Gastroesophageal sphincter (tissue), 3 donors: Measurements from ENCODE around the gene TSPAN10.

Source experiments
- CTCF ChIP-seq, 4 experiments: fragments of 200-600 bp in 2 of 4; fragments of 450-650 bp in 2 of 4; sonication (generic) in 1 of 4; IDR thresholded peaks; one replicate each; pipeline ENCODE4 v1.5.1; 2017 to 2019; ENCODE audit warnings: antibody characterized with exemption in 4 of 4, mild to moderate bottlenecking in 2 of 4, moderate library complexity in 2 of 4
- EP300 ChIP-seq: sonication (generic); formaldehyde crosslinking; IDR thresholded peaks from one replicate; pipeline ENCODE4 v1.6.1; 2017; ENCODE audit warnings: antibody characterized with exemption, mild to moderate bottlenecking
- POLR2A ChIP-seq, 2 donors: fragments of 450-650 bp; IDR thresholded peaks; one replicate each; pipeline ENCODE4 v1.6.1; 2017; ENCODE audit warnings: antibody characterized with exemption in 2 of 2, mild to moderate bottlenecking in 2 of 2, moderate library complexity in 1 of 2
- POLR2AphosphoS5 ChIP-seq: sonication (generic); formaldehyde crosslinking; IDR thresholded peaks from one replicate; pipeline ENCODE4 v1.6.1; 2017; ENCODE audit warnings: antibody characterized with exemption

- TF ChIP-seq POLR2A (IDR thresholded peaks at IDR 0.05) = no peak
- TF ChIP-seq CTCF (IDR thresholded peaks at IDR 0.05) = no peak
- TF ChIP-seq POLR2AphosphoS5 = no peak
- TF ChIP-seq EP300 = no peak
These were observed 48.1 kb downstream of the TSPAN10 start for GRCh38 chr17:81685108-81685507.
